Measurements from ENCODE around the gene IGFALS. TPM values are rescaled to one million over a fixed set of nuclear protein-coding genes. Genes with fewer than 3 reads are reported as not detected.

Gene IGFALS
- total RNA-seq, 8 experiments from 2014 or later = 0.25 to 1.1 (median 0.68) TPM

GRCh38 chr16:1758923-1759322, 34.6 kb downstream of the IGFALS start:
- 90 to 95% methylated on average over 4 to 5 of the region's 18 CpGs; no CpG with 5 or more reads in 8 of the 10 experiments for WGBS, 10 experiments
- Histone ChIP-seq H3K4me3 (no peak overlapping the region), H3K27ac (no peak overlapping the region), H3K4me1 (replicated peaks in 1 of 2) (no peaks in the 10 kb centered on the region)
- in situ Hi-C loops (cut with MboI; ENCODE audit: low pct_unique_long_range_greater_than_20kb in 2 of 9, low sequenced_read_pairs in 9 of 9, unreplicated experiment in 9 of 9) = no loop called here
- no peak for ATAC-seq (replicated peaks in 6 of 8)

DNA sequence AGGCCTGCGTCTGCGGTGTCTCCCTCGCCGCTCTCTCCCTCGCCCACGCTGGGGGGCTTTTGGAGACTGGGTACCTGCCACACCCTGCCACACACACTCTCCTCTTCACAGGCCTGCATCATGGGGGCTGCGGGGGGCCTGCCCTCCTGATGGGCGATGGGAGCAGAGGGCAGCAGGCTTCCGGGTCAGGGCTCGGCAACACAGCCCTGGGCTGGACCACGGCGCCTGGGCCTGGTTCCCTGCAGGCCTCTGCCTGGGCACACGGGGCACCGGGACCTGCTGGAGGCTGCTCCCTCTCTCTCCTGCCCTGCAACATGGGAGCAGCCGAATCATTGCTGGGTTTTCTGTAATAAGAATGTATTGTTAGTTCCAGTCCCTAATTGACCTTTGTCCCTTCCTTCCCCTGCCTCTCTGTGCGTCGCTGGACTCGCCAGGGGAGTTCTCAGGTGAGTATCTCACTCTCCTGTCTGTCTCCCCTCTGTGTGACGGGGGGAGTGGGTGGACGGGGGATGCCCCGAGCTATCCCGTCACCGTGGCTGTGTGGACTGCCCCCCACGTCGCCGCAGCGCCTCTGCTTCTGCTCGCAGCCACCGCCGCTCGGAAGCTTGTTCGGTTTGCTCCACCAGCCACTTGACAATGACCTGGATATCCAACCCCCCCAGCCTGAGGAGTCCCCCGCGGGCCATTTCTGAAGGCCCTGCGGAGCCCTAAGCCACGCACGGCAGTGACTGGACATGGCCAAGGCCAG, 35.6 kb downstream of the IGFALS start:
- H3K27ac ChIP-seq = no peak overlapping the region

DNA sequence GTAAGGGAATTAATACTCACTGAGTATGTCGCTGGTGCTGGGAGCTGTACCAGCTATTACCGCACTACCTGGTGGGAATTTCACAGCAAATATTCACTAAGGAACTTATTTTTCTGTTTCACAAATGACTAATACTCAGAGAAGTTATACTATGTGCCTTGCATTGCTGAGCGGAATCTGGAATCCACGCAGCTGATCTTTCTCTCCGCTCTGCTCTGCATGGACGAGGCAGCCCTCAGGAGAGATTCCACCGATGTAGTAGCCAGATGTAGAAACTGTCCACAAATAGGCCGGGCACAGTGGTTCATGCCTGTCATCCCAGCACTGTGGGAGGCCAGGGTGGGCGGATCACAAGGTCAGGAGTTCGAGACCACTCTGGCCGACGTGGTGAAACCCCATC, 39.3 kb downstream of the IGFALS start:
- WGBS, 10 experiments = 80 to 98% (median 93%) methylated on average over 1 to 11 of the region's 12 CpGs; no CpG with 5 or more reads in 3 of the 10 experiments
- no peak for ATAC-seq (replicated peaks in 6 of 8)
- H3K4me1 ChIP-seq (replicated peaks in 1 of 2) = no peaks in the 10 kb centered on the region
- in situ Hi-C loops (cut with MboI; ENCODE audit: low pct_unique_long_range_greater_than_20kb in 2 of 9, low sequenced_read_pairs in 9 of 9, unreplicated experiment in 9 of 9) = no loop called here
- no peak overlapping the region for H3K4me3 ChIP-seq
- no peak overlapping the region for H3K27ac ChIP-seq

More for the DNA sequence above, 35.6 kb downstream of the IGFALS start:
- Histone ChIP-seq H3K4me3 (no peak overlapping the region), H3K4me1 (replicated peaks in 1 of 2) (no peaks in the 10 kb centered on the region)
- WGBS, 10 experiments = 73 to 100% (median 98%) methylated on average over 1 to 8 of the region's 37 CpGs; no CpG with 5 or more reads in 4 of the 10 experiments
- peak in 2 of 8 experiments; percentile 7 for ATAC-seq (replicated peaks in 6 of 8)
- in situ Hi-C loops (cut with MboI; ENCODE audit: low pct_unique_long_range_greater_than_20kb in 2 of 9, low sequenced_read_pairs in 9 of 9, unreplicated experiment in 9 of 9) = no loop called here

DNA sequence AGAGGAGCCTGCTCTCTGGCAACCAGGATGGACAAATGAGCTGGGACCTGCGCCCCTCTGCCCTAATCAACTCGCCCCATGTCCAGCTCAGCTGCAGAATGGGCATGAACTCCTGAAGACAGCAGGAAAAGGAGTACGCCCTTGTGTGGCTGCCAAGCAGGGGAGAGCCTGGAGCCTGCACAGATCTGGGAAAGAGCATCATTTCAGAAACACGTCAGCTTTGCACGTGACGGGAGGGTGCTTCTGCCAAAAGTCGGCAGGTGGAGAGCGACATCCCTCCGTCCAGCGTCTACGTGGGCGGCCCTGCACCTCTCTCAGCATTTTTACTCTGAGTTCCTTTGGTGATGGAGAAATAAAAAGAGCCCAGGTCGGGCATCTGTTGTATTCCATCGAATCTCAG, 40.7 kb downstream of the IGFALS start:
- Histone ChIP-seq H3K4me1 (replicated peaks in 1 of 2) (no peaks in the 10 kb centered on the region), H3K4me3 (no peak overlapping the region), H3K27ac (no peak overlapping the region)
- in situ Hi-C loops (cut with MboI; ENCODE audit: low pct_unique_long_range_greater_than_20kb in 2 of 9, low sequenced_read_pairs in 9 of 9, unreplicated experiment in 9 of 9) = no loop called here
- WGBS, 10 experiments = 76 to 100% (median 93%) methylated on average over 1 to 11 of the region's 14 CpGs; no CpG with 5 or more reads in 1 of the 10 experiments
- ATAC-seq (replicated peaks in 6 of 8) = no peak

DNA sequence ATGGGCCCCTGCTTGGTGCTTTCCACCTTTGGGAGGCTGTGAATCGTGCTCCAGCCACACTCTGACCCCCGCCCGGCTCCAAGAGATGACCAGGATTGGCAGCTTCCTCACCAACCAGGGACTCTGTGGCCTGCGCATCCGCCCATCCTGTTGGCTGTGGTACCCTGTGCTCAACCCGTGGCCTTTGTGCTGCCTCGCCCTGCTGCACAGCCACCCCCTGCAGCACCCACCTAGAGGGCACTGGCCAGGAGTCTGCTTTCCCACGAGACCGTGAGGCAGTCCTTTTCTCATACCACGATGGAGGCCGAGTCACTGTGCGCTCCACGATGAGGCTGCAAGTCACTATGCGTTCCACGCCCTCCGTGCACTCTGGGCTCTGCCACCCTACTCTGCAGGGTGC, 41.6 kb downstream of the IGFALS start:
- in situ Hi-C loops (cut with MboI; ENCODE audit: low pct_unique_long_range_greater_than_20kb in 2 of 9, low sequenced_read_pairs in 9 of 9, unreplicated experiment in 9 of 9) = no loop called here
- H3K4me3 ChIP-seq = no peak overlapping the region
- WGBS, 10 experiments = 80 to 100% (median 89%) methylated on average over 1 to 8 of the region's 16 CpGs; no CpG with 5 or more reads in 4 of the 10 experiments
- H3K4me1 ChIP-seq (replicated peaks in 1 of 2) = no peaks in the 10 kb centered on the region
- ATAC-seq (replicated peaks in 6 of 8) = peak in 4 of 8 experiments; percentile 8 to 24 (median 10)
- H3K27ac ChIP-seq = no peak overlapping the region

DNA sequence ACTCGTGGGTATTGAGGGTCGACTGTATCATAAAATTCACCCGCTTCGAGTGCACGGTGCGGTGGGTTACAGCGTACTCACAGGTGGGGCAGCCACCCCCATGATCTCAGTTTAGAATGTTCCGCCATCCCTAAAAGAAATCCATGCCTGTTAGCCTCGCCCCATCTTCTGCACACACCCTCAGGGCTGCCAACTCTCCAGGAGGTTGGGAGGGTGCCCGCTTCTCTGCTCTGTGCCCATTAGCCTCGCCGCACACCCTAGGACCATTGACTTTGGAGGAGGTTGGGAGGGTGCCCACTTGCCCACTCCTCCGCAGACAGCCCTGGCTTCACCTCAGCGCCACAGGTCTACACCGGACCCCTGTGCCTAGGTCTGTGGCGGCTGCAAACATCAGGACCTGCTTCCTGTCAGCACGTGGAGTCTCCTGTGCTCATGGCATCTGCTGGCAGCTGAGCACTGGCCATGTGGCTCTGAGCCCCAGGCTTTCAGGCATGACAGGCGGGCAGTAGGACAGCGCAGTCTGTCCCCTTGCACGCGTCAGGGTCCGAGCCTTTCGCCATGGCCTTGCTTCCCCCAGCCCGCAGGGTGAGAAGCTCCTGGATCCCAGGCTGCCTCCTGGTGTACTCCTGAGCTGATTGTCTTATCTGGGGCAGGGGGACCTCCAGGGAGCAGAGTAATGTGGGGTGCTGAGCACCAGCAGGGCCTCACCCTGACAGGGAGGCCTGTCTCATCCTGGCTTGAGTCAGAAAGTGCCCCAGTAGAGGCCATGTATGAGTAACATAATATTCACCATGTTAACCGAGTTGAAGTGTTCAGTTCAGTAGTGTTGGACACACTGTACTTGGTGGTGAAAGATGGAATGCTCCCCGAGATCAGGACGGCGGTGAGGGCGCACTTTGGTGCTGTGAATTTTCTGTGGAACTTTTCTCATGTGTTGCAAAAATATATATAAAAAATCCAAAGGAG, 44.1 kb downstream of the IGFALS start:
- no peaks in the 10 kb centered on the region for H3K4me1 ChIP-seq (replicated peaks in 1 of 2)
- ATAC-seq (replicated peaks in 6 of 8) = peak in 1 of 8 experiments; percentile 12
- no peak overlapping the region for H3K4me3 ChIP-seq
- H3K27ac ChIP-seq = no peak overlapping the region
- WGBS, 10 experiments = 81 to 100% (median 97%) methylated on average over 1 to 17 of the region's 29 CpGs
- in situ Hi-C loops (cut with MboI; ENCODE audit: low pct_unique_long_range_greater_than_20kb in 2 of 9, low sequenced_read_pairs in 9 of 9, unreplicated experiment in 9 of 9) = no loop called here

- Histone ChIP-seq H3K4me3 (no peak overlapping the region), H3K4me1 (replicated peaks in 1 of 2) (no peaks in the 10 kb centered on the region), H3K27ac (no peak overlapping the region)
- in situ Hi-C loops (cut with MboI; ENCODE audit: low pct_unique_long_range_greater_than_20kb in 2 of 9, low sequenced_read_pairs in 9 of 9, unreplicated experiment in 9 of 9) = no loop called here
- ATAC-seq (replicated peaks in 6 of 8) = no peak
- WGBS, 10 experiments = 17 to 100% (median 100%) methylated on average over 1 to 2 of the region's 11 CpGs; no CpG with 5 or more reads in 7 of the 10 experiments
Measured at GRCh38 chr16:1747934-1748333, 45.6 kb downstream of the IGFALS start.

DNA sequence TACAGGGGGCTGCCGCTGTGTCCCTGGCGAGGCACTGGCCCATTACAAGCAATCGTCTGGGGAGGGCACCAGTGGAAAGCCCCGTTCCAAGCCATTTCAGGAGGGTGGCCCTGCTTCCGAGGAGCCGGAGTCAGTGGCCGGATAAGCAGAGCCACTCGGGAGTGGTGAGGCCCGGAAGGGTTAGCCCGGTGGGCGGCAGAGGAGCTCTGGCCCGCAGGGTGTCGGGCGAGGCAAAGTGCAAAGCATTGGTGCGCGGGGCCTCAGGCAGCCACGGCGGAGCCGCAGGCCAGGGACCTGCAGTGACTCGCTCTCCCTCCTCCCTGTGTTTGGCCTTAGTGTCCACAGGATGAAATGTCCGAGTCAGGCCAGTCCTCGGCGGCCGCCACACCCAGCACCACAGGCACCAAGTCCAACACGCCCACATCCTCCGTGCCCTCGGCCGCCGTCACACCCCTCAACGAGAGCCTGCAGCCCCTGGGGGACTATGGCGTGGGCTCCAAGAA, 46.8 kb downstream of the IGFALS start:
- in situ Hi-C loops (cut with MboI; ENCODE audit: low pct_unique_long_range_greater_than_20kb in 2 of 9, low sequenced_read_pairs in 9 of 9, unreplicated experiment in 9 of 9) = no loop called here
- ATAC-seq (replicated peaks in 6 of 8) = peak in 5 of 8 experiments; percentile 2 to 62 (median 12)
- H3K27ac ChIP-seq = no peak overlapping the region
- no peaks in the 10 kb centered on the region for H3K4me1 ChIP-seq (replicated peaks in 1 of 2)
- H3K4me3 ChIP-seq = no peak overlapping the region
- WGBS, 10 experiments = 6 to 90% methylated on average over 3 to 4 of the region's 31 CpGs; no CpG with 5 or more reads in 8 of the 10 experiments

GRCh38 chr16:1745900-1746692, 47.4 kb downstream of the IGFALS start:
- Histone ChIP-seq H3K4me3 (no peak overlapping the region), H3K4me1 (replicated peaks in 1 of 2) (no peaks in the 10 kb centered on the region), H3K27ac (no peak overlapping the region)
- in situ Hi-C loops (cut with MboI; ENCODE audit: low pct_unique_long_range_greater_than_20kb in 2 of 9, low sequenced_read_pairs in 9 of 9, unreplicated experiment in 9 of 9) = no loop called here
- peak in 3 of 8 experiments; percentile 62 to 77 (median 69) for ATAC-seq (replicated peaks in 6 of 8)
- 0 to 100% (median 80%) methylated on average over 1 to 13 of the region's 29 CpGs; no CpG with 5 or more reads in 4 of the 10 experiments for WGBS, 10 experiments

GRCh38 chr16:1745181-1745899, 48.2 kb downstream of the IGFALS start:
- Histone ChIP-seq H3K4me3 (no peak overlapping the region), H3K4me1 (replicated peaks in 1 of 2) (no peaks in the 10 kb centered on the region), H3K27ac (no peak overlapping the region)
- 80 to 100% (median 85%) methylated on average over 1 to 8 of the region's 25 CpGs; no CpG with 5 or more reads in 4 of the 10 experiments for WGBS, 10 experiments
- peak in 3 of 8 experiments; percentile 34 to 79 (median 75) for ATAC-seq (replicated peaks in 6 of 8)
- in situ Hi-C loops (cut with MboI; ENCODE audit: low pct_unique_long_range_greater_than_20kb in 2 of 9, low sequenced_read_pairs in 9 of 9, unreplicated experiment in 9 of 9) = no loop called here

- WGBS, 10 experiments = 88 to 100% (median 98%) methylated on average over 1 to 17 of the region's 24 CpGs; no CpG with 5 or more reads in 1 of the 10 experiments
- Histone ChIP-seq H3K27ac (no peak overlapping the region), H3K4me1 (replicated peaks in 1 of 2) (no peaks in the 10 kb centered on the region), H3K4me3 (no peak overlapping the region)
- no peak for ATAC-seq (replicated peaks in 6 of 8)
- in situ Hi-C loops (cut with MboI; ENCODE audit: low pct_unique_long_range_greater_than_20kb in 2 of 9, low sequenced_read_pairs in 9 of 9, unreplicated experiment in 9 of 9) = no loop called here
Measured at GRCh38 chr16:1744338-1744840, 49.1 kb downstream of the IGFALS start.
